ENCODE data around the gene PLEKHA8.

PLEKHA8 gene
- total RNA-seq: 14.3 to 40.7 (median 24.9) reads per million in 18 experiments

DNA sequence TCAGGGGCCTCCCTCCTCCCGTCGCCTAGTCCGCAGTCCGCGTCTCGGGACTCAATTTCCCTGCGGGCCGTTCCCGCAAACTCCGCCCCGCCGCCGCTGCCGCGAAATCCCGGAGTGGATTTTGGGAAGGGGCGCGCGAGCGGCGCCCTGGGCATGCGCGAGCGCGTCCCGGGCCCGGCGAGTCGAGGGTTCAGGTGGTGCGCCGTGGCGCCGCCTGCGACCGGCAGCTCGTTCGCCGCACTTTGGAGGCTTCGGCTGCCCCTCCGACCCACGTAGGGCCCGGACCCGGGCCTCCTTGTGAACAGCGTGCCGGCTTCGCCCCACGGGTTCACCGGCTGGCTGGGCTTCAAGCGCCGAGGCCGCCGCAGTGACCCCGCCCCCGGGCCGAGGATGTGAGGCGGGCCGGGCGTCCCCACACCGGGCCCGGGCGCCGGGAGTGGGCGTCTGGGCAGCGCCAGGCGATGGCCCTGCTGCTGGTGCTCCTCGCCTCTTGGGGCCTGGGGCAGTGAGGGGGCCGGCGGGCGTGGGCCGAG lies at the start of gene PLEKHA8:
PLEKHA8 (plus strand) TSS at position 197 of the 533 bp plus-strand sequence. CDS start 351 bp downstream, outside the sequence.
- peak; percentile 90 for DNase-seq

DNA sequence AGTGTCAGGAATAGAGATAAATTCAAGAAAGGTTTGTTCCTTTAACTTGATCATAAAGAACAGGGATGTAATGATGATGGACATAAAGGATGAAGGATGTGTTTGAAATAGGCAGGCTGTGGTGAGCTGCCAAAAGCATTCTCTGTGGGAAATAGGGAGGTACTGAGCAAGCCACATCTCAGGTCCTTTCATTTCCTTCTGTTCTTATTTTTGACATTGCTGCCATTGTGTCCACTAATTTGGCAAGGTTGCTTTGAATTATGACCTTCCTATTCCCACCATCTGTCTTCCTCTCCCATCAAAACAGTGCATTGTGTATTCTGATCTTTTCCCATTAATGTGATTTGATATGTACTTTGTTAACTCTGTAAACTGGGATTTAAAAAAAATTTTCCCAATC lies 48.1 kb upstream of the PLEKHA8 start:
- DNase-seq: no peak

DNA sequence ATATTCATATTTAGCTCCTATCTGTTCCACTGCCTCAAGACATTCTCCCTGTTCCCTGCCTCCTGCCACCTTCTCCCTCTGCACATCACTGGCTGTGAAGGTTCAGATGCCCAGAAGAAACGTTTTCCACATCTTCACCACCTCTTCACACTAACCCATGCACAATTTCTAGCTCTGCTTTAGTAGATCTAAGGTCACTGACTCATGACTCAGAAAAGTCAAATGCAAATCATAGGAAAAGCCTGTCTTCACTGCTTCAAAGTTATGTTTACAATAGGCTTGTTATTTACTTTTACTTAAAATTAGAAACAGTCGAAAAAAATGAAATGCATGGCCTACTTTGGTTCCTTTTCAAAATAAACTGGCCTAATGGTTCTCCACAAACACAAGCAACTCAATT lies 41.1 kb upstream of the PLEKHA8 start:
- no peak for DNase-seq

GRCh38 chr7:29987811-29988317 lies 40.3 kb upstream of the PLEKHA8 start:
- peak; percentile 52 to 71 for DNase-seq

- DNase-seq: peak; percentile 35 to 52
Measured at GRCh38 chr7:29988424-29989256, 39.6 kb upstream of the PLEKHA8 start.

- peak in 1 of 2 donors; percentile 6 for DNase-seq
Measured at GRCh38 chr7:29989257-29989995, 38.8 kb upstream of the PLEKHA8 start, which contains the start of gene SCRN1. Gene SCRN1, minus strand, starts transcription at chr7:29989801. Its CDS starts 20,734 bp downstream, at chr7:29969067.

DNA sequence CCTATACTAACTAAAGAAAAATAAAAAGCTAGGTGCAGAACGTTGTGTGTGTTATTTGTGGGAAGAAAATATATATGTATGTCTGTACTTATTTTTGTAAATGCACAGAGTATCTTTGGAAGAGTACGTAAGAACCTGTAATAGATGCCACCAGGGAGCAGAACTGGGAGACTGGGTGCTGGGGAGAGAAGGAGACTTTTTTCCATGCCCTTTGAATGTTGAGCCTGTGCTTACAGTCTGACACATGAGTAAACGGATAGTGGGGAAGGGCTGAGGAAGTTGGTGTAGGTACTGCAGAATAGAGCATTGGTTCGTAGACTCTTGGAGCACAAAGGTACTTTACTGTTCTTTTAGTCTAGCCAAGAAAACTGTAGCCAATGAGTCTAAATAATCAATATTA lies 37.3 kb upstream of the PLEKHA8 start:
- DNase-seq: no peak

DNA sequence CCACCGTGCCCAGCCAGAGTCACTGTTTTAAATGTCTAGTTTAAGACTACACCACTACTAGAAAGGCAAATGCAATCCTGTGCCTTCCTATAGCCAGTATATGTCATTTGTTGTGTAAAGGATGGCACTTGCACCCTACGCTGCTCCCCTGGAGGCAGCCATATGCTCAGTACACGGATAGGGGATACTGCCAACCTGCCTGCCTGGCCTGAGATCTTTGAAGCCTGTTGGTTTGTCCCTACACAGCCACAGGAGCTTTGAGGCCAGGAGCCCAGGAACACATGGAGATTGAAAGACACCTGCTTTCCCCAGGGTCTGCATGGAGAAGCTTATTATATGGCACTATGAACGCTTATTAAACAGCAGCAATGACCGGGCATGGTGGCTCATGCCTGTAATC lies 36.3 kb upstream of the PLEKHA8 start:
- no peak for DNase-seq

DNA sequence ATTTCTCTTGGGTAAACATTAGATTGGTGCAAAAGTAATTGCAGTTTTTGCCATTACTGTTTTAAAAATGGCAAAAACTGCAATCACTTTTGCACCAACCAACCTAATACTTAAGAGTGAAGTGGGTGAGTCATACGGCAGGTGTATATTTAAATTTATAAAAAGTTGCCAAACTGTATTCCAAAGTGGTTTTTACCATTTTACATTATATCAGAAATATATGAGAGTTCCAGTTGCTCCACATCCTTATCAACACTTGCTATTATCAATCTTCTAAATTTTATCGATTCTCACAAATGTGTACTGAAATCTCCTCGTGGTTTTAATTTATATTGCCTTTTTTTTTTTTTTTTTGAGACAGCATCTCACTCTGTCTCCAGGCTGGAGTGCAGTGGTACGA lies 35.1 kb upstream of the PLEKHA8 start:
- DNase-seq: no peak

GRCh38 chr7:29995652-29996051 lies 32.6 kb upstream of the PLEKHA8 start:
- no peak for DNase-seq

DNA sequence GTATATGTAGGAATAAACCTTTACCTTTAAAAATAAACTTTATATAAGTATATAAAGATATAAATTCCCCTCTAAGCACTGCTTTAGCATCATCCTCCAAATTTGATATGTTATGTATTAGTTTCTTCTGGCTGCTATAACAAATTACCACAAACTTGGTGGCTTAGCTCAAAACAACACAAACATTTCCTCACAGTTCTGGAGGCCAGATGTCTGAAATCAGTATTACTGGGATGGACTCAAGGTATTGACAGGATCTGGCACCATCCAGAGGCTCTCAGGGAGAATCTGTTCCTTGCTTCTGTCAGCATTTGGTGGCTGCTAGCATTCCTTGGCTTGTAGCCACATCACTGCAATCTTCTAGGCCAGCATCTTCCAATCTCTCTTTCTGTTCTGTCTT lies 31.9 kb upstream of the PLEKHA8 start:
- DNase-seq: no peak

DNA sequence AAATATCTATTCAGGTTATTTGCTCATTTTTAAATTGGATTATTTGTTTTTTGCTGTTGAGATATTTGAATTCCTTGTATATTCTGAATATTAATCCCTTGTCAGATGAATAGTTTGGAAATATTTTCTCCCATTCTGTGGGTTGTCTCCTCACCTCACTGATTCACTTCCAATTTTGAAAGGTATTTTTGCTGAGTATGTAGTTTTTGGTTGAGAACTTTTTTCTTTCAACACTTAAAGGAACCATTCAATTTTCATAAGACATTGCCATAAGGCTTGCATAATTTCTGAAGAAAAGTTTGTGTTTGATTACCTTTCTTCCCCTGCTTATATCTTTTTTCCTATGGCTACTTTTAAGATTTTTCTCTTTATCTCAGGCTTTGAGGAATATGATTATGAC lies 29.7 kb upstream of the PLEKHA8 start:
- DNase-seq: no peak

DNA sequence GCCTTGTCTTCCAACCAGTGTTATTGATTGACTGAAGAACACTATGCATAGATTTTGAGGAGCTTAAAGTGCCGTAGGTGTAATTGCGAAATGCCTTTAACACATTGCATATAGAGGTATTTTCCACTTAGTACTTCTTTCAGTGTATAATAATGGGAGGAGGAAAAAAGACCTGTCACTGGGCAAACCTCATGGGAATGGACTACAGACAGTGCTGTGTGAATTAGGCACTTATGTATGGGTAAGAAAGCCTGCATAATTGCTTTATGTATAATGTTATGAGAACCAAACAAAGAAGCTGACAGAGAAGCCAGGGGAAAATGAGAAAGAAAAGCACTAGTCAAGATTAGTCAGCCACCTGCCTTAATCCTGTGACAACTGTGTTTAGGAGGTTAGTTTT lies 26.2 kb upstream of the PLEKHA8 start:
- DNase-seq: no peak

DNA sequence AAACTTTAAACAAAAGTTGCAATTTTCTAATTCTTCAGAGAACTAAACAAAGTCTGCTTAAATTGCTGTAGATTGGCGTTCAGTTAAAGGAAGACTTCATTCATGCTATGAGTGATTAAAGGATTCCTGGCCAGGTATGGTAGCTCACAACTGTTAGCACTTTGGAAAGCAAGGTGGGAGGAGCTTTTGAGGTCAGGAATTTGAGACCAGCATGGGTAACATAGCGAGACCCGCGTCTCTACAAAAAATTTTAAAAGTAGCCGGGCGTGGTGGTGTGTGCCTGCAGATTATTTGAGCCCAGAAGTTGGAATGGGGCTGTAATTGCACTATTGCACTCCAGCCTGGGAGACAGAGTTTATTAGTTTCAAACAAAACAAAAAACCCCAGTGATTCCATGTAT lies 25.1 kb upstream of the PLEKHA8 start:
- DNase-seq: no peak

- no peak for DNase-seq
Measured at GRCh38 chr7:30005464-30005863, 22.7 kb upstream of the PLEKHA8 start.

DNA sequence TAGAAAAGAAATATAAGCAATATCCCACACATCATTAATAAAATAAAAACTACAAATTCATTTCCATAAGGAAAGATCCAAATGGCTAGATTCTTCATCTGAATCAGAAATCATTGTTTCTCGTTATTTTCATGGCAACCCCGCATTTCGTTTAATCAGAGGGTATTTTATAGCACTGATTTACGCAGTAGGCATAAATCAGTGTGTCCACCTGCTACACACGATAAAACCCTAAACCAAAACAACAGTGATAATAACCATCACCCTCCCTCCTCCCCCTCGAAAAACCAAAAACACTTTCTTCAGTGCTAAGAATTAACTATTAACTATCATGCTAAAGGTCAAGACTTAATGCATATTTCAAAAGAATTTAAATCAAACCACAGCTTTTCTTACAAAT lies 18.2 kb upstream of the PLEKHA8 start:
- DNase-seq: no peak

- DNase-seq: no peak
Measured at GRCh38 chr7:30012757-30013156, 15.5 kb upstream of the PLEKHA8 start.

GRCh38 chr7:30018451-30018850 lies 9.8 kb upstream of the PLEKHA8 start:
- DNase-seq: no peak

DNA sequence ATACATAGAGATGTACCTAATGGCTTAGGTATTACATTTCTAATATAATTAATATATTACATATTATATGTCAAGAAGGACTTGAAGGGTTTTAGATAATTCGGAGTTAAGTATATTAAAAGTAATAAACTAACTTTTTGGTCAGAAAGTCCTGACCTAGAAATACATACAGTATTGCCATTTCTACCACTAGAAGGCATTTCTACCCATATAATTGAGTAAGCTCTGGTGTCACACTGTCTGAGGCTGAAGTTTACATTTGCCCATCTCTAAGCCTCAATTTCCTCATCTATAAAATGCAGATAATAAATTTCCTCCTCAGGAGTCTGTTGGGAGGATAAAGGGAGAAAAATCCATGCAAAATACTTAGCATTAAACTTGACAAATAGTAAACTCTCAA lies 8.8 kb upstream of the PLEKHA8 start:
- no peak for DNase-seq

DNA sequence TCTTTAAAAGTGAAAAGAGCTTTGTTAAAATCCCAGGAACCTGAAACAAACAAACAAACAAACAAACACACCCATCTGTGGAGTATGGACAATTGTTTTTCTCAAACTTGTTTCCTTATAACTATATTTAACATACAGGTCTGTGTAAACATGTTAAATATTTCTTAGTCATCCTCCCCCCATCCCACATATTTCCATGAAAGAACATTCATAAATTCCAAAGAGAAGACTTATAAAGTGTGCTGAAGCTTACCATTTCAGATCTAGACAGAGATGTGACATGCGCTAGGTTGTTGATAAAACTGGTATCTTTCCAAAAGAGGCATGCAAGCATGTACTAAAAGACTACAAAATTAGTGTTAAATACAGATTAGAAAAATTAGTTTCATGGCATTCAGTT lies 8.3 kb upstream of the PLEKHA8 start:
- no peak for DNase-seq

GRCh38 chr7:30020535-30020934 lies 7.7 kb upstream of the PLEKHA8 start:
- no peak for DNase-seq

DNA sequence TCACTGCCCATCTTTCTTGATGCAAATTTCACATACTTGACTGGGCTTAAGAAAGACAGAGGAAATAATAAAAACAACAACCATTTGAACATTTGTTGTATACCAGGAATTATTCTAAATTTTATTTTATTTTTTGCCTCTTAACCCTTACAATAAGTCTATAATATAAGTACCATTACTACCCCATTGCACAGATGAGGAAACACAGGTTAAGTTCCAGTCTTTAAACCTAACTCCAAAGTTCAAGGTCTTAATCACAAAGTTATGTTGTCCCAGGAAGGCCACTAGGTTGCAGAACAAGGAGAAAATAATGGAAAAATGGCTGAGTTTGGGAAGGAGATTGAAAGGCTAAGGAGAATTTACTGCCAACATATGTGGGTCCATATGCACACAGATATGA lies 5.2 kb upstream of the PLEKHA8 start:
- DNase-seq: no peak

- DNase-seq: no peak
Measured at GRCh38 chr7:30023524-30023923, 4.7 kb upstream of the PLEKHA8 start.

Measured in inflammatory macrophage (primary cell).